Ishikawa (cell line): ENCODE data around the gene COQ5.

Experiments used
- CEBPB ChIP-seq: IDR thresholded peaks from 2 replicates; pipeline ENCODE4 v1.6.1; 2012
- EP300 ChIP-seq: IDR thresholded peaks from 2 replicates; pipeline ENCODE4 v1.6.1; 2012; ENCODE audit warnings: borderline replicate concordance
- TCF12 ChIP-seq: IDR thresholded peaks from 2 replicates; pipeline ENCODE4 v1.6.1; 2012; ENCODE audit warnings: low read depth
- TEAD4 ChIP-seq: IDR thresholded peaks from 2 replicates; pipeline ENCODE4 v1.6.1; 2012
- YY1 ChIP-seq: IDR thresholded peaks from 2 replicates; pipeline ENCODE4 v1.6.1; 2012; ENCODE audit warnings: low read depth
- ZBTB7A ChIP-seq: IDR thresholded peaks from 2 replicates; pipeline ENCODE4 v1.6.1; 2012; ENCODE audit warnings: low read depth
- TF ChIP-seq, protein P1 (sequence below): IDR thresholded peaks from 2 replicates; pipeline ENCODE4 v1.6.1; 2012; ENCODE audit warnings: low read depth, mild to moderate bottlenecking
- TF ChIP-seq, protein P2 (sequence below): IDR thresholded peaks from 2 replicates; pipeline ENCODE4 v1.6.1; 2012

DNA sequence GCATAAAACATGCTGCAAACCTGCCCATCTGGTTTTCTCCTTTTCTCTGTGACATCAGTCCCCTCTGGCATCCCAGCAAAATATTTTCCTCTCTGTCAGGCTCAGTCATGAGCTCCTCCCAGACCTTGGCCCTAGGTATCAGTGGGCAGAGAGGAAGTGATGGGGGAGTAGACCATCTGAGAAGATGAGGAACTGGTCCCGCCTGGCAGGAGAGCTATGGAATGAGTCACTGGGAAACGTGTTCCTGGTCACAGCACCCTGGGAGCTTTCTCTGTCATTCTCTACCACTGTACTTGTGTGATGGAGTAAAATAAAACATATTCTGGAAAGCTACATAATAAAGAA lies 54.4 kb downstream of the COQ5 start:
- TF ChIP-seq TCF12 (no peak), YY1 (no peak), CEBPB (no peak), ZBTB7A (no peak), TEAD4 (no peak), EP300 (no peak)
- TF ChIP-seq, protein P1, sequence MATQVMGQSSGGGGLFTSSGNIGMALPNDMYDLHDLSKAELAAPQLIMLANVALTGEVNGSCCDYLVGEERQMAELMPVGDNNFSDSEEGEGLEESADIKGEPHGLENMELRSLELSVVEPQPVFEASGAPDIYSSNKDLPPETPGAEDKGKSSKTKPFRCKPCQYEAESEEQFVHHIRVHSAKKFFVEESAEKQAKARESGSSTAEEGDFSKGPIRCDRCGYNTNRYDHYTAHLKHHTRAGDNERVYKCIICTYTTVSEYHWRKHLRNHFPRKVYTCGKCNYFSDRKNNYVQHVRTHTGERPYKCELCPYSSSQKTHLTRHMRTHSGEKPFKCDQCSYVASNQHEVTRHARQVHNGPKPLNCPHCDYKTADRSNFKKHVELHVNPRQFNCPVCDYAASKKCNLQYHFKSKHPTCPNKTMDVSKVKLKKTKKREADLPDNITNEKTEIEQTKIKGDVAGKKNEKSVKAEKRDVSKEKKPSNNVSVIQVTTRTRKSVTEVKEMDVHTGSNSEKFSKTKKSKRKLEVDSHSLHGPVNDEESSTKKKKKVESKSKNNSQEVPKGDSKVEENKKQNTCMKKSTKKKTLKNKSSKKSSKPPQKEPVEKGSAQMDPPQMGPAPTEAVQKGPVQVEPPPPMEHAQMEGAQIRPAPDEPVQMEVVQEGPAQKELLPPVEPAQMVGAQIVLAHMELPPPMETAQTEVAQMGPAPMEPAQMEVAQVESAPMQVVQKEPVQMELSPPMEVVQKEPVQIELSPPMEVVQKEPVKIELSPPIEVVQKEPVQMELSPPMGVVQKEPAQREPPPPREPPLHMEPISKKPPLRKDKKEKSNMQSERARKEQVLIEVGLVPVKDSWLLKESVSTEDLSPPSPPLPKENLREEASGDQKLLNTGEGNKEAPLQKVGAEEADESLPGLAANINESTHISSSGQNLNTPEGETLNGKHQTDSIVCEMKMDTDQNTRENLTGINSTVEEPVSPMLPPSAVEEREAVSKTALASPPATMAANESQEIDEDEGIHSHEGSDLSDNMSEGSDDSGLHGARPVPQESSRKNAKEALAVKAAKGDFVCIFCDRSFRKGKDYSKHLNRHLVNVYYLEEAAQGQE, result no peak
- TF ChIP-seq, protein P2, sequence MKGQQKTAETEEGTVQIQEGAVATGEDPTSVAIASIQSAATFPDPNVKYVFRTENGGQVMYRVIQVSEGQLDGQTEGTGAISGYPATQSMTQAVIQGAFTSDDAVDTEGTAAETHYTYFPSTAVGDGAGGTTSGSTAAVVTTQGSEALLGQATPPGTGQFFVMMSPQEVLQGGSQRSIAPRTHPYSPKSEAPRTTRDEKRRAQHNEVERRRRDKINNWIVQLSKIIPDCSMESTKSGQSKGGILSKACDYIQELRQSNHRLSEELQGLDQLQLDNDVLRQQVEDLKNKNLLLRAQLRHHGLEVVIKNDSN, result no peak
